Natural killer cell (primary cell): Measurements from ENCODE around the gene RELN. TPM values are rescaled to one million over a fixed set of nuclear protein-coding genes. Genes with fewer than 3 reads are reported as not detected.

ENCODE experiments used
- ATAC-seq, 3 donors: fragments of 150-1000 bp in 2 of 3; fragments of 200-7000 bp in 1 of 3; cut with Tn5 transposase; 1 replicate in 1 of 3; 2 replicates in 2 of 3; pipeline ENCODE4 v1.10.0; 2021; ENCODE audit warnings: mild to moderate bottlenecking in 2 of 3, moderate library complexity in 2 of 3
- DNase-seq, 2 donors: peaks; one replicate each; pipeline versions ENCODE4 v3.0.0 to v3.0.0-alpha.2; 2013 to 2021; ENCODE audit warnings: mixed read lengths in 1 of 2
- H3K27ac ChIP-seq: one replicate; pipeline ENCODE4 v1.5.1; 2013; ENCODE audit warnings: mild to moderate bottlenecking, low read length
- H3K27me3 ChIP-seq: one replicate; pipeline ENCODE4 v1.6.1; 2013; ENCODE audit warnings: low read length; ENCODE audit not compliant: control insufficient read depth, insufficient read depth
- H3K36me3 ChIP-seq: one replicate; pipeline ENCODE4 v1.6.1; 2013; ENCODE audit warnings: low read length; ENCODE audit not compliant: control insufficient read depth, insufficient read depth
- H3K4me1 ChIP-seq: one replicate; pipeline ENCODE4 v1.6.1; 2013; ENCODE audit warnings: low read length; ENCODE audit not compliant: control insufficient read depth, insufficient read depth
- H3K4me3 ChIP-seq: one replicate; pipeline ENCODE4 v1.5.1; 2013; ENCODE audit warnings: low read length
- H3K9me3 ChIP-seq: one replicate; pipeline ENCODE4 v1.6.1; 2013; ENCODE audit warnings: low read length; ENCODE audit not compliant: control insufficient read depth, insufficient read depth
- H3K27ac Mint-ChIP-seq, 2 donors: one replicate each; pipeline ENCODE4 v1.8.0; 2022; ENCODE audit warnings: mild to moderate bottlenecking in 2 of 2, mixed read lengths in 2 of 2, moderate library complexity in 1 of 2
- H3K27me3 Mint-ChIP-seq, 2 donors: one replicate each; pipeline ENCODE4 v1.8.0; 2022; ENCODE audit warnings: low read depth in 2 of 2, mixed read lengths in 2 of 2
- H3K36me3 Mint-ChIP-seq: one replicate; pipeline ENCODE4 v1.8.0; 2022; ENCODE audit warnings: mixed read lengths
- H3K4me1 Mint-ChIP-seq, 2 donors: one replicate each; pipeline ENCODE4 v1.8.0; 2022; ENCODE audit warnings: mixed read lengths in 2 of 2
- H3K4me3 Mint-ChIP-seq: one replicate; pipeline ENCODE4 v1.8.0; 2022; ENCODE audit warnings: mild to moderate bottlenecking, moderate library complexity, mixed read lengths
- H3K9me3 Mint-ChIP-seq, 2 donors: one replicate each; pipeline ENCODE4 v1.8.0; 2022; ENCODE audit warnings: mixed read lengths in 2 of 2
- WGBS: methylation state at CpG from one replicate; pipeline ENCODE4 v1.1.7; 2013; ENCODE audit warnings: missing lambda C conversion rate; ENCODE audit not compliant: insufficient coverage; 5-methylcytosine and 5-hydroxymethylcytosine counted together
- intact Hi-C: fragments of 100-400 bp; cut with micrococcal nuclease; formaldehyde crosslinking; loops from one replicate; pipeline ENCODE4 v1.14.2; 2022
- total RNA-seq, 4 donors: library from RNA; stranded (reverse); fragments of 120-200 nt in 1 of 4; gene quantifications; one replicate each; pipeline versions ENCODE4 v1.2.3 to v1.2.4, GENCODE V29; 2013 to 2022
- TF ChIP-seq, protein P1 (sequence below): fragments of 200-600 bp; IDR thresholded peaks from one replicate; pipeline ENCODE4 v1.8.0; 2022; ENCODE audit warnings: antibody characterized with exemption

Gene RELN
- total RNA-seq, 3 donors from 2014 or later (not counting 1 experiment from before 2014, with no cell fraction given): not detected

- no peak overlapping the region for H3K27ac Mint-ChIP-seq
- no peaks in the 10 kb centered on the region for H3K36me3 Mint-ChIP-seq
- H3K4me1 Mint-ChIP-seq: no peaks in the 10 kb centered on the region
- Histone ChIP-seq H3K4me1 (no peaks in the 10 kb centered on the region), H3K27ac (no peak overlapping the region), H3K36me3 (no peaks in the 10 kb centered on the region), H3K9me3 (no peaks in the 10 kb centered on the region), H3K27me3 (no peaks in the 10 kb centered on the region), H3K4me3 (no peak overlapping the region)
- no peak overlapping the region for H3K4me3 Mint-ChIP-seq
- ATAC-seq (no peak), DNase-seq (no peak)
- no peaks in the 10 kb centered on the region for H3K9me3 Mint-ChIP-seq
- TF ChIP-seq, protein P1, sequence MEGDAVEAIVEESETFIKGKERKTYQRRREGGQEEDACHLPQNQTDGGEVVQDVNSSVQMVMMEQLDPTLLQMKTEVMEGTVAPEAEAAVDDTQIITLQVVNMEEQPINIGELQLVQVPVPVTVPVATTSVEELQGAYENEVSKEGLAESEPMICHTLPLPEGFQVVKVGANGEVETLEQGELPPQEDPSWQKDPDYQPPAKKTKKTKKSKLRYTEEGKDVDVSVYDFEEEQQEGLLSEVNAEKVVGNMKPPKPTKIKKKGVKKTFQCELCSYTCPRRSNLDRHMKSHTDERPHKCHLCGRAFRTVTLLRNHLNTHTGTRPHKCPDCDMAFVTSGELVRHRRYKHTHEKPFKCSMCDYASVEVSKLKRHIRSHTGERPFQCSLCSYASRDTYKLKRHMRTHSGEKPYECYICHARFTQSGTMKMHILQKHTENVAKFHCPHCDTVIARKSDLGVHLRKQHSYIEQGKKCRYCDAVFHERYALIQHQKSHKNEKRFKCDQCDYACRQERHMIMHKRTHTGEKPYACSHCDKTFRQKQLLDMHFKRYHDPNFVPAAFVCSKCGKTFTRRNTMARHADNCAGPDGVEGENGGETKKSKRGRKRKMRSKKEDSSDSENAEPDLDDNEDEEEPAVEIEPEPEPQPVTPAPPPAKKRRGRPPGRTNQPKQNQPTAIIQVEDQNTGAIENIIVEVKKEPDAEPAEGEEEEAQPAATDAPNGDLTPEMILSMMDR: no peak
- 92% methylated on average over 3 of the region's 4 CpGs for WGBS
- intact Hi-C loops: no loop called here
- no peaks in the 10 kb centered on the region for H3K27me3 Mint-ChIP-seq
Observed at GRCh38 chr7:103711413-103711812, 278.0 kb downstream of the RELN start.

DNA sequence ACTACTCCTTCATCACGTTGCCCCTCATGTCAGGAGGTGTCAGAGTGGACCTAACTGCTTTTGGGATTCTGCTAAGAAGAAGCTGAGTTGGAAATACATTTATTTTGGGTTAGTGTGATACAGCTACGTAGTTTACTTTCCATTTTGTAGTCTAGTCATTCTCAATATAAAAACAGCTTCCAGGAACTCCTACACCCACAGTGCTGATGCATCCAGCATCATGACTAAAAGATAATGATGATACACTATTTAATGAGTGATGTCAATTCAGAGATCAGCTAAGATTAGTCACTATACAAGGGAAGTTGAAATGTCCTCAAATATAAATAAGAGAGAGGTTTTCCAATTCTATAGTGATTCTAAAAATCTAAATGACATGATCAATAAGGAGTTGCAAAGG is 279.2 kb downstream of the RELN start:
- Histone ChIP-seq H3K4me1 (no peaks in the 10 kb centered on the region), H3K27me3 (no peaks in the 10 kb centered on the region), H3K36me3 (no peaks in the 10 kb centered on the region), H3K9me3 (no peaks in the 10 kb centered on the region), H3K27ac (no peak overlapping the region), H3K4me3 (no peak overlapping the region)
- ATAC-seq (no peak), DNase-seq (no peak)
- H3K27ac Mint-ChIP-seq: no peak overlapping the region
- no peaks in the 10 kb centered on the region for H3K27me3 Mint-ChIP-seq
- no peaks in the 10 kb centered on the region for H3K4me1 Mint-ChIP-seq
- H3K4me3 Mint-ChIP-seq: no peak overlapping the region
- WGBS: 20% methylated on average over 1 of the region's 2 CpGs
- TF ChIP-seq, protein P1: no peak
- intact Hi-C loops: no loop called here
- H3K36me3 Mint-ChIP-seq: no peaks in the 10 kb centered on the region
- H3K9me3 Mint-ChIP-seq: no peaks in the 10 kb centered on the region

GRCh38 chr7:103706805-103707204 is 282.7 kb downstream of the RELN start:
- 56% methylated on average over 1 of the region's 1 CpG for WGBS
- H3K27me3 Mint-ChIP-seq: peaks cover 0 to 5% of the 10 kb centered on the region in 2 donors
- no peak for ATAC-seq
- H3K27me3 ChIP-seq: no peaks in the 10 kb centered on the region
- H3K4me1 ChIP-seq: no peaks in the 10 kb centered on the region
- H3K4me3 ChIP-seq: no peak overlapping the region
- no peaks in the 10 kb centered on the region for H3K36me3 ChIP-seq
- no peak for DNase-seq
- no peaks in the 10 kb centered on the region for H3K36me3 Mint-ChIP-seq
- no peaks in the 10 kb centered on the region for H3K9me3 ChIP-seq
- TF ChIP-seq, protein P1: no peak
- no peaks in the 10 kb centered on the region for H3K4me1 Mint-ChIP-seq
- no peak overlapping the region for H3K27ac Mint-ChIP-seq
- H3K4me3 Mint-ChIP-seq: no peak overlapping the region
- intact Hi-C loops: no loop called here
- H3K9me3 Mint-ChIP-seq: no peaks in the 10 kb centered on the region
- no peak overlapping the region for H3K27ac ChIP-seq

DNA sequence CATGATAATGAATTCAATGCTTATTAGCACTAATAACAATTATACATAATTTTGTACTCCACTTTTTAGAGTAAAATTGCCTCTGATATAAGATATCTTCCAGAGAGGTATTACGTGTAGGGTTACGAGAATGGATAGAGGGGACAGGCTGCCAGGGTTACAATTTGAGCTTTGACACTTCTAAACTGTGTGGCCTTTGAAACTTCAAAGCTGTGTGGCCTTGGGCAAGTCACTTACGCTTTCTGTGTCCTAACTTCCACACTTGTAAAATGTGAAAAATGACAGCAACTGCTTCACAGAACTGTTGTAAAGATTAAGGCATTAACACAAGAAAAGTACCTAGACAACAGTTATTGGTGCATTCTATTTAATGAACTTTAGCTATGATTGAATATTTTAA is 283.9 kb downstream of the RELN start:
- no peaks in the 10 kb centered on the region for H3K36me3 ChIP-seq
- ATAC-seq (no peak), DNase-seq (no peak)
- Mint-ChIP-seq H3K9me3 (no peaks in the 10 kb centered on the region), H3K27me3 (peaks cover 0 to 5% of the 10 kb centered on the region in 2 donors), H3K4me1 (no peaks in the 10 kb centered on the region), H3K4me3 (no peak overlapping the region), H3K36me3 (no peaks in the 10 kb centered on the region), H3K27ac (no peak overlapping the region)
- no peaks in the 10 kb centered on the region for H3K9me3 ChIP-seq
- TF ChIP-seq, protein P1: no peak
- H3K27ac ChIP-seq: no peak overlapping the region
- H3K27me3 ChIP-seq: no peaks in the 10 kb centered on the region
- intact Hi-C loops: no loop called here
- H3K4me3 ChIP-seq: no peak overlapping the region
- no peaks in the 10 kb centered on the region for H3K4me1 ChIP-seq
- 92% methylated on average over 3 of the region's 3 CpGs for WGBS
